Activated effector memory CD4-positive, alpha-beta T cell treated with anti-CD3 and anti-CD28 coated beads, Interleukin-2, amount 50 U/mL, for 16 hours (primary cell): ENCODE data around the gene MVP.
A peak's percentile ranks its signal among the peaks of the same experiment; 100 is the strongest.
"Not testable (repeated sequence)": the region's sequence is repeated elsewhere in the genome, so short reads cannot be mapped to it uniquely, and the experiment has no call there.

ENCODE experiments used
- DNase-seq: peaks from one replicate; pipeline ENCODE4 v3.0.0-alpha.2; 2020

Gene MVP

DNA sequence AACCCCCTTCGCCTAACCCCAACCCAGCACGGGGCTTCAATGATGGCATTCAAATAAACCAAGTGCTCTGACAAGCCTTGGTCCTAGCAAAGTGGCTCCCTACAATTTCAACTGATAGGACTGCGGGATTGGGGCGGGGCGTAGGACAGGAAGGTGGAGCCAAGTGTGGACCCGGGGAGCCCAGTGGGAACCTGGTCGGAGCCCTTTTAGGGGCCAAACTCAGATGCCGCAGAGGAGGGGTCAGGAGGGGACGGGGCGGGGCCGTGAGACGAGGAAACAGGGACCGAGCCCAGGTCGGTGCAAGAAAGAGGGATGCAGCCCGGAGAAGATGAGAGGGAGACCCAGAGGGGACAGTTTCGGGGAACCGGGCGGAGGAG lies 55.9 kb downstream of the MVP start:
- DNase-seq = no peak

DNA sequence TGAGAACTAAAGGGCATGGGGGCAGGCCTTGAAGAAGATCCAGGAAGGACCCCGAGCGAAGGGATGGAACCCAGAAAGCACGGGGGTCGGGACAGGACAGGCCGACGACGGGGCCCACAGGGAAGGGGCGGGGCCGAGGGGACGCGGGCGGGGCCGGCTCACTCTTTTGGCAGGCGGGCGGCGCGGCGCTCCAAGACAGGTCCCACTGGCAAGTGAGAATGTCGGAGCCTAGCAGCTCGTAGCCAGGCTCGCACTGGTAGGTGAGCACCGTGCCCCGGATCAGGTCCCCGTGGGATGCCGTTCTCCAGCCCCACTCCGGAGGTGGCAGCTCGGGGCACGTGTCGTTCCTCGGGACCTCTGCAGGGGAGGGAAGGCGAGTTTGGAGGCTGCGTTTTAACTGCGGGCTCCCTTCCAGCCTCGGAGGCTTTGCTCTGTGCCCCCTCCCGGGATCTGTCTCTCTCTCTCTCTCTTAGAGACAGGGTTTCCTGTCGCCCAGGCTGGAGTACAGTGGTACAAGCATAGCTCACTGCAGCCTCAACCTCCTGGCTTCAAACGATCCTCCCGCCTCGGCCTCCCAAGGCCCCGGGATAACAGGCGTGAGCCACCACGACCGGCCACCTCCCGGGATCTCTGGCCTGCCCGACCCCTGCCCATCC lies 56.5 kb downstream of the MVP start:
- DNase-seq = peak; percentile 82

DNA sequence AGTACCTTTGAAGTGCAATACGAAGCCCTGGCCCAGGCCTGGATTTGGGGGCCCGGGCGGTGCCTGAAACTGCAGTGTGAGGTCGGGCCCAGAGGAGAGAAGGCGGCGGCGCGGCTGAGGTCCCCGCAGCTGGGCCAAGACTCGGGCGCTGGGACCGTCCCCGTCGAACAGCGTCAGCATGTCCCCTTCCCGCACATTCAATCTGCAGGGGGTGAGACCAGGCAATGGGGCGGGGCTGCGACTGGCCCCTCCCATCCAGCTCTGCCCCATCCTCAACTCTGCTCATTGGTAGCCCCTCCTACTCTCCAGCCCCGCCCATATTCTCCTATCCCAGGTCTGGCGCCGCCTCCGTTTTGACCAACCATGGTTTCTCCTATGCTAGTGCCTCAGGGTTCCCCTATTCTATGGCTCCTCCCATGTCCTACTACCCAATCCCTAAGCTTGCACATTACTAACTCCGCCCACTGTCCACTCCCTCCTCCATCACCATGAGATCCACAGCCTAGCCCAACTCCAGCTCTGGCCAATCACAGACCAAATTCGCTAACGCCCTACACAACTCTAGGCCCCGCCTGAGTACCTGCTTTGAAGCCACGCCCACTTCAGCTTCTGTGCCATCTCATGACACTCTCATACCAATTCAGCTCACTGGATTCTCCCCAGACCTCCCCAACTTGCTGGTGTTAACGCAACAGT lies 57.2 kb downstream of the MVP start:
- DNase-seq = peak; percentile 78

DNA sequence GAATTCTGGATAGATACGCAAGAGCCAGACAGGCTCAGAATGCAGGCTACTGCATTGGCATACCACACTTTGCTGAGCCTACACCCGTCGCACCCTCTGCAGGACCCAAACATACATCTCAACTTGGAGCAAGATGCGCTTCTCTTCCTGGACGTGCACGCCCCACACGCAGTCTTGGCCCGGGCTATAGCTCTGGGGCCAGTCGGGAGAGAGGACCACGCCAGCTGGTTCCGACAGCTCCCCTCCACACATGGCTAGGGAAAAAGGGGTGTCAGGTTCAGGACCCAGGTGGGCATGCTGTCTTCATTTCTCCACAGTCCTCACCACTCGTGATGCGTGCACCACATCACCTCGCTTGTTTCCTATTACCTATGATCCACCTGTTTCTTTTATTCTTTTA lies 57.9 kb downstream of the MVP start:
- no peak for DNase-seq

DNA sequence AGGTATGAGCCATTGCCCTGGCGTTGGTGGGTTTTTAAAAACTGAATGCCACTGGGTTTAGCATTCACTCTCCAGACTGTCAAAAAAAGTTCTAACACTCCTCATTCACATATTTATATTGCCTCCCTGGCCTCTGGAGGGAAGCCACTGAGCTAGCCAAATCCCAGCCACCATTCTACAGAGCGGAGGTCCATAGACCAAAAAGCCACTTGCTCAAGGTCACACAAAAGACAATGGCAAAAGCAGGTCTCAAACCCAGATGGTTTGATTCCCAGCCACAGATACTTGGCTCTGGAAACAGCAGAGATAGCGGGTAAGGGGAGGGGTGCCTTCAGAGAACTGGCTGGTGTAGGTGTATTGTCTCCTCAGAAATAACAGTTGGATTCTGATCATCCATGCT lies 60.8 kb downstream of the MVP start:
- no peak for DNase-seq

DNA sequence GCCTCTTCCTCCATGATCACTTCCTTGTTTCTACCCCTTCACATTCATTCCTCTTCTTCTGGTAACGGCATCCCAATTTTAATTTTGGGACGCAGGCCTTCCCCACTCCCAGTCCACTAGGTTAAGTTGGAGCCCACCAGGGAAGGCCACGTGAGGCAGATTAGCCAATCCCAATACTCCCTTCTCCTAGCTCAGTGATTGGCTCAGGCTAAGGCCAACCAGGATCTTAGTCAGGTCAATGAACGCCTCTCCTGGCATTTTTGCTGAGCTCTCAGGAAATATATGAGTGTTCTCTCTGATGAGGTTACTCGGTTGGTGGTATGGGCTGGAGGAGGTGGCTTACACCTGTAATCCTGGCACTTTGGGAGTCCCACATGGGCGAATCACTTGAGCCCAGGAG lies 63.7 kb downstream of the MVP start:
- no peak for DNase-seq

DNA sequence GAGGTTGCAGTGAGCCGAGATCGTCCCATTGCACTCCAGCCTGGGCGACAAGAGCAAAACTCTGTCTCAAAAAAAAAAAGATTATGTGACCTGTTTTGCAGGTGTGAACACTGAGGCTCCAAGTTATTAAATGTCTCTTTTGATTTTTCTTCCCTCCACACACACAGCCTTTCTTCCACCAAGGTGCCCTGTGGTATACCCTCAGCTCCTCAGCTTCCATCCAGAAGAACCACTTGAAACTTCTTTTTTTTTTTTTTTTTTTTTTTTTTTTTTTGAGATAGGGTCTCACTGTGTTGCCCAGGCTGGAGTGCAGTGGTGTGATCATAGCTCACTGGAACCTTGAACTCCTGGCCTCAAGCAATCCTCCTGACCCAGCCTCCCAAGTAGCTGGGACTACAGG lies 69.1 kb downstream of the MVP start:
- not testable (repeated sequence) for DNase-seq

DNA sequence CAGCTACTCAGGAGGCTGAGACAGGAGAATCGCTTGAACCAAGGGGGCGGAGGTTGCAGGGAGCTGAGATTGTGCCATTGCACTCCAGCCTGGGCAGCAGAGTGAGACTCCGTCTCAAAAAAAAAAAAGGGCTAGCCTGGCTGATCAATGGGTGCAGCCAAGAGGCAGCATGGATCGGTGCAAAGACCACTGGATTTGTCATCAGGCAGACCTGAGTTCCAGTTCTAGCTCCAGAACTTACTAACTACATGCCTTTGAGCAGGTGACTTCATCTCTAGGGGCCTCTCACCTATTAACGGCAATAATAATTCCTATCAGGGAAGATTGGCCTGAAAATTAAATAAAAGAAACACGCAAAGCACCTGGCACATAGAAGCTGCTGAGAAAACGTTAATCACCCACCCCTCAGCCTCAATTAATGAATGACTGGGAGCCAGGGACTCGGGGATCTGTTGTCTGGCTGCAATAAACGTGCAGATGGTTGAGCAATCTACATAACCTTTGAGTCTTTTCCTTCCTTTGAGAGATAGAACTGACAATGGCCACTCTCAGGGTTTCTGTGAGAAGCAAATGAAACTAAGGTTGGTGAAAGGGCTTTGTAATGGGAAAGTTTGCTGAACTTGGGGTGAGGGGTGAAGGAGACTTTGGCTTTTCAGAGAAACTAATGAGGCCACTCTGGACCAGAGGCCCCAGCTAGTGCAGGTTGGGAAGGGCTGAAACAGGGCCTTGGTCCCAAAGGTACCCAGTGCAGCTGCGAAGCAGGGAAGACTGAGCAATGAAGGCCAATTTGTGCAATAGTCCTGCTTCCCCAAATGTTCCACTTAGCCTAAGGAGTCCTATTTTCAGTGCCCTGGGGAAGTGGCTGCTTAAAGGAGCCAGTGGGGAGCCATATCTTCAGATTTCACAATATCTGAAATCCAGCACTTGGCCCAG lies 71.5 kb downstream of the MVP start:
- DNase-seq = no peak

DNA sequence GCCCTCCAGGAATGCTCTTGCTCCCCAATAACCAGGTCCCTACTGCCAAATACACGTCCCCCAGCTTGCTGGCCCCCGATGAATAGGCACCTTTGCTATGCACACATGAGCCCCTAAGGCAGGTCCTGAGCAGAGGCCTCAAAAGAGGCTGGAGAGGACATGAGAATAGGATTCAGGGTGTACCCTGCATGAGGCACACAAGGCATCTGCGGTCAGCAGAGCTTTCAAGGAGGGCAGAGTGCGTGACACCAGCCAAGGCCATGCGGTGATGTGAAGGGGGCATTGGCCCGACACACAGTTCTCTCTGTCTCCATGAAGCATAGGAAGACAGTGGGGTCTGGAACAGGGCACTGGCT lies 72.2 kb downstream of the MVP start:
- DNase-seq = no peak

DNA sequence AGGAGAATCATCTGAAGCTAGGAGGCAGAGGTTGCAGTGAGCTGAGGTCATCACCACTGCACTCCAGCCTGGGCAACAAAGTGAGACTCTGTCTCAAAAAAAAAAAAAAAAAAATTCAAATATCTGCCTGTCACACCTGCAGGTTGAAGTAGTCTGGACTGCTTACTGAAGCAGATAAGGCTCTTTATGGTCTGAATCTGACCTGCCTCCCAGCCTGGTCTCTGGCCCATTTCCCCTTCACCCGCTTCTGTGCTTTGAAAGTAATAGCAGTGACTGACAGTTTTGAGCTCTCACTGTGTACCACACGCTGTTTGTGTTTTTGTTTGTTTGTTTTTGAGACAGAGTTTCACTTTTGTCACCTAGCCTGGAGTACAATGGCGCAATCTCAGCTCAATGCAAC lies 73.3 kb downstream of the MVP start:
- no peak for DNase-seq

DNA sequence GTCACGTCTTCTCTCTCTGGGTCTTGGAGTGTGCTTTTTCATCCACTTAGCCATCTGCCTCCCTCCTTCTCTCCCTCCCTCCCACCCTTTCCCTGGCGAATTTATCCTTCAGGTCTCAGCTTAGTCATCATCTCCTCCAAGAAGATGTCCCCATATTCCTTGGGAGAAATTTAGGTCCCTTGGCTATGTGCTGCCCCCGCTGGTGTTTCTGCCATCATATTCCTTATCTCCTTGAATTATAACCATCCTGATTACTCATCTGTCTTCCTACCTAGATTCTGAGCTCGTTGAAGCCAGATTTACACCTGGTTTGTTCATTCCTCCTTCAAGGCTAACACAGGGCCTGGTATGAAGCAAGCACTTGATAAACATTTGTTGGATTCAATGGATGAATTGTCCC lies 74.1 kb downstream of the MVP start:
- DNase-seq = no peak

DNA sequence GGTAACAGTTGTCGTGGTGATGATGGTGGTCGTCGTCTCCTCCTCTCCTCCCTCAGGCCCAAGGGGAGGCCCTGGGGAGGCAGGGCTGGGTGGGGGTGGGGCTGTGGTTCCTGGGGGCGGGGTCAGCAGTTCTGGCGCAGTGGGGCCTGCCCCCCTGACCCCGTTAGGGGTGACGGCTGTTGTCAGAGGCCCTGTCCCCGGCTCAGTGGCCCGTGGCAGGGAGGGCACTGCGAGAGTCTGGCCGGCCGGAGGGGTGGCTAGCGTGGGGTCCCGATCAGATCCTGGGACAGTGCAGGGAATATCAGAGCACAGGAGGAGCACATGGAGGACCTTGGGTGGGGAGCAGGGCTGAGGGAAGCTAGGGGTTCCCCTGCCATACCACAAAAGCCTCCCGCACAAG lies 76.6 kb downstream of the MVP start:
- no peak for DNase-seq

DNA sequence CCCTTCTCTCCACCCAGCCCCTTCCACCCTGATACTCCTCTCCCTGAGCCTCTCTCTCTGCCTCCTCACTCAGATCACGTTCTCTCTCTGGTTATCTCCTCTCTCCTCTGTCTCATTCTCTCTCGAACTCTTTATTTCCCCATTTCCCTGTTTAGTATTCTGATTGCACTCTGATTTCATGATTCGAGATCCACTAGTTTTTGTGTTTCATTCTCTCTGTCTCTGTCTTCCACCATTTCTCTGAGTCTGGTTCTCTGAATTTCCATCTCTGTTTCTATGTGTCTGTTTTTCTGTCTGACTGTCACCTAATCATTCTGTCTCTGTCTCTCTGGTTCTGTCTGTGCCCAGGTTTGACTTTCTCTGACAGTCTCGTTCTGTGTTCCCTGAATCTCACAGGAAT lies 77.1 kb downstream of the MVP start:
- no peak for DNase-seq
